GM23338 (cell line): ENCODE measurements around the gene NDUFS2. TPM values are rescaled to one million over a fixed set of nuclear protein-coding genes. Genes with fewer than 3 reads are reported as not detected.

Experiments
- ATAC-seq: fragments of 200-7000 bp; cut with Tn5 transposase; 3 replicates; pipeline ENCODE4 v1.9.1; 2020
- DNase-seq: peaks from one replicate; pipeline ENCODE4 v3.0.0-alpha.2; 2015; ENCODE audit warnings: low spot score
- H2AFZ ChIP-seq: fragments of 200-600 bp; sonication (generic); 2 replicates; pipeline ENCODE4 v1.8.0; 2016; ENCODE audit warnings: antibody characterized with exemption, mild to moderate bottlenecking, moderate library complexity
- H3F3A ChIP-seq: fragments of 200-600 bp; sonication (generic); replicated peaks from 2 replicates; pipeline ENCODE4 v1.8.0; 2017; ENCODE audit warnings: antibody characterized with exemption, mixed run types, low read depth
- H3K27ac ChIP-seq: fragments of 200-600 bp; sonication (generic); 2 replicates; pipeline ENCODE4 v1.6.1; 2016; ENCODE audit warnings: low read depth
- H3K27me3 ChIP-seq: fragments of 200-600 bp; sonication (generic); 2 replicates; pipeline ENCODE4 v1.8.0; 2016; ENCODE audit warnings: mild to moderate bottlenecking, mixed run types, moderate library complexity; ENCODE audit not compliant: insufficient read depth
- H3K36me3 ChIP-seq: fragments of 200-600 bp; sonication (generic); 2 replicates; pipeline ENCODE4 v1.8.0; 2016; ENCODE audit warnings: mild to moderate bottlenecking; ENCODE audit not compliant: insufficient read depth
- H3K4me1 ChIP-seq: fragments of 200-600 bp; sonication (generic); 2 replicates; pipeline ENCODE4 v1.8.0; 2016; ENCODE audit warnings: mild to moderate bottlenecking, moderate library complexity; ENCODE audit not compliant: insufficient read depth
- H3K4me2 ChIP-seq: fragments of 200-600 bp; sonication (generic); 2 replicates; pipeline ENCODE4 v1.7.1; 2017; ENCODE audit warnings: mixed run types
- H3K4me3 ChIP-seq: fragments of 200-600 bp; sonication (generic); 2 replicates; pipeline ENCODE4 v1.6.1; 2016; ENCODE audit warnings: mixed run types
- H3K79me2 ChIP-seq: fragments of 200-600 bp; sonication (generic); replicated peaks from 2 replicates; pipeline ENCODE4 v1.8.0; 2017; ENCODE audit warnings: mild to moderate bottlenecking; ENCODE audit not compliant: insufficient read depth
- H3K9me2 ChIP-seq: fragments of 200-600 bp; sonication (generic); 2 replicates; pipeline ENCODE4 v1.8.0; 2017; ENCODE audit not compliant: insufficient read depth
- H4K20me1 ChIP-seq: fragments of 200-600 bp; sonication (generic); replicated peaks from 2 replicates; pipeline ENCODE4 v1.8.0; 2017; ENCODE audit warnings: mild to moderate bottlenecking; ENCODE audit not compliant: insufficient read depth
- H3K27ac Mint-ChIP-seq: 2 replicates; pipeline ENCODE4 v1.8.0; 2020; ENCODE audit warnings: inconsistent platforms, mild to moderate bottlenecking, moderate library complexity, mixed read lengths
- H3K27me3 Mint-ChIP-seq: 3 replicates; pipeline ENCODE4 v1.8.0; 2022; ENCODE audit warnings: low read depth, mild to moderate bottlenecking, moderate library complexity, mixed read lengths, inconsistent platforms; ENCODE audit not compliant: insufficient read depth, poor library complexity
- H3K36me3 Mint-ChIP-seq: 3 replicates; pipeline ENCODE4 v1.8.0; 2021; ENCODE audit warnings: low read depth, mild to moderate bottlenecking, inconsistent platforms, moderate library complexity, mixed read lengths
- H3K4me1 Mint-ChIP-seq: 3 replicates; pipeline ENCODE4 v1.8.0; 2020; ENCODE audit warnings: mild to moderate bottlenecking, inconsistent platforms, mixed read lengths
- H3K4me3 Mint-ChIP-seq: 3 replicates; pipeline ENCODE4 v1.8.0; 2021; ENCODE audit warnings: moderate library complexity, mild to moderate bottlenecking, inconsistent platforms, mixed read lengths
- H3K9me3 Mint-ChIP-seq: 3 replicates; pipeline ENCODE4 v1.8.0; 2020; ENCODE audit warnings: moderate library complexity, mild to moderate bottlenecking, inconsistent platforms, mixed read lengths
- CREB1 ChIP-seq: fragments of 250-450 bp; sonication (Bioruptor Pico); IDR thresholded peaks from 2 replicates; pipeline ENCODE4 v1.5.0; 2020; ENCODE audit warnings: low read depth, mild to moderate bottlenecking, moderate library complexity
- EZH2 ChIP-seq: fragments of 200-600 bp; sonication (generic); IDR thresholded peaks from one replicate; pipeline ENCODE4 v1.8.0; 2017; ENCODE audit warnings: antibody characterized with exemption, mild to moderate bottlenecking, low read depth; ENCODE audit not compliant: unreplicated experiment
- EZH2phosphoT487 ChIP-seq: fragments of 200-600 bp; sonication (generic); IDR thresholded peaks from one replicate; pipeline ENCODE4 v1.8.1; 2018; ENCODE audit warnings: antibody characterized with exemption; ENCODE audit not compliant: unreplicated experiment
- JUNB ChIP-seq: IDR thresholded peaks from one replicate; pipeline ENCODE4 v1.6.1; 2016; ENCODE audit warnings: antibody characterized with exemption; ENCODE audit not compliant: unreplicated experiment
- NANOG ChIP-seq: IDR thresholded peaks from 2 replicates; pipeline ENCODE4 v1.6.1; 2016; ENCODE audit warnings: antibody characterized with exemption, borderline replicate concordance
- POLR2AphosphoS5 ChIP-seq: IDR thresholded peaks from 2 replicates; pipeline ENCODE4 v1.6.1; 2016; ENCODE audit warnings: antibody characterized with exemption, low read depth
- STAT1 ChIP-seq: IDR thresholded peaks from one replicate; pipeline ENCODE4 v1.6.1; 2016; ENCODE audit warnings: antibody characterized with exemption; ENCODE audit not compliant: unreplicated experiment
- ZNF114 ChIP-seq: fragments of 250-450 bp; sonication (Bioruptor Pico); IDR thresholded peaks from 2 replicates; pipeline ENCODE4 v1.5.0; 2020; ENCODE audit warnings: mild to moderate bottlenecking, moderate library complexity
- ZNF331 ChIP-seq: fragments of 250-450 bp; sonication (Bioruptor Pico); IDR thresholded peaks from 2 replicates; pipeline ENCODE4 v1.5.0; 2020; ENCODE audit warnings: low read depth, mild to moderate bottlenecking, moderate library complexity
- polyA plus RNA-seq: library from polyadenylated mRNA; unstranded; fragments of >200 nt; fragmentation: Nextera tagmentation; extraction: Ambion mirVana; gene quantifications from 2 replicates; pipeline ENCODE4 v1.2.1, GENCODE V29; 2016
- total RNA-seq: library from RNA; depleted of rRNA; stranded (reverse); fragments of >200 nt; shearing (Covaris generic); gene quantifications from 2 replicates; pipeline ENCODE4 v1.2.3, GENCODE V29; 2014
- TF ChIP-seq, protein P1 (sequence below): IDR thresholded peaks from one replicate; pipeline ENCODE4 v1.6.1; 2018; ENCODE audit warnings: antibody characterized with exemption; ENCODE audit not compliant: unreplicated experiment
- TF ChIP-seq, protein P2 (sequence below): IDR thresholded peaks from 2 replicates; pipeline ENCODE4 v1.6.1; 2016; ENCODE audit warnings: antibody characterized with exemption
- TF ChIP-seq, protein P3 (sequence below): fragments of 250-450 bp; sonication (Bioruptor Pico); IDR thresholded peaks from 2 replicates; pipeline ENCODE4 v1.5.0; 2020; ENCODE audit warnings: mild to moderate bottlenecking, moderate library complexity
- TF ChIP-seq, protein P4 (sequence below), 2 experiments: fragments of 200-600 bp in 1 of 2; sonication (generic) in 1 of 2; conservative IDR thresholded peaks; 2 replicates each; pipeline versions ENCODE4 v1.5.1 to v1.6.1; 2016 to 2017; ENCODE audit warnings: antibody characterized with exemption in 2 of 2, low read depth in 2 of 2, mild to moderate bottlenecking in 2 of 2, moderate library complexity in 1 of 2

NDUFS2 gene
- total and polyA plus RNA-seq, 2 experiments from 2014 or later, result 56.7 to 131 TPM

DNA sequence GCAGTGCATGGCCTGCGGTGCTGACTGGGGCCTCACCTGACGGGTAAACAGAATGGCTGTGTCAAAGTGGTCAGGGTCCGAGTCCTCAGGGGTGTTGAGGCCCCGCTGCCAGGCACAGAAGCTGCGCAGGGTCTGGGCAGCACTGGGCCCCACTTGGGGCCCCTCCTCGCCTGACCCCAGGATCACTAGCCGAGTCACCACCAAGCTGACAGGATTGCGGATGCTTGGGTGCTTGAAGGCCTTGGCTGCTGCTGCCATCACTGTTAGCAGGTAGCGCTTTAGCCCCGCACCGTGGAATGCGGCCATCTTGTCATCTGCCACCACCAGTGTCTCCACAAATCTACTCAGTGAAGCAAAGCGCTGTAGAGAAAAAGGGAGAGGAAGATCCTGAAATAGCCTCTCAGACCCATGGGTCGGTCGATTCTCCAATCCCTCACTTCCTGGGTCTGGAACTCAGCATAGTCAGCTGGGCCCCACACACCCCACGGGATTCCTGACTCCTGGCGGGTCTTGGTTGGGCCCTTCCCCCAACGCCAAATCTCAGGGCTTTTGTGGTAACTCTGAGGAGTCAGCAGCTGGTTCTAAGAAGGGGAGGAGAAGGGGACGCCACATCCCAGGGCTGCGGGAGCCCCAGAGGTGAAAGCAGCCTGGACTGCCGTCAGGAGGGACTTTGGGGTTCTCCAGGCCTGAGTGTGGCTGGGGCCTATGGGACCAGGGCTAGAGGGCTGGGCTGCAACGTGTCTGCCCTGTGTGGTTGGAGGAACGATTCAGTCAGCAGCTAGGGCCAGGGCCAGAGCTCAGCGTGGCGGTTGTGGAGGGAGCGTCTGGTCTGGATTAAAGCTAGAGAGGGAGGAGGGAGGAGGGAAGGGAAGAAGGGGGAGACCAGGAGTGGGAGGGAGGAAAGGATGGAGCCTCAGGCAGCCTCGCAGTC, 5.4 kb upstream of the NDUFS2 start:
- H3K4me2 ChIP-seq, result peak overlapping the region; percentile 75
- Mint-ChIP-seq H3K27ac (peak overlapping the region; percentile 80), H3K27me3 (peaks cover 17% of the 10 kb centered on the region), H3K4me1 (peaks cover 61% of the 10 kb centered on the region), H3K9me3 (no peaks in the 10 kb centered on the region; the same call in 2 of the 3 replicates), H3K36me3 (peaks cover 7% of the 10 kb centered on the region; the same call in 2 of the 3 replicates), H3K4me3 (peak overlapping the region; percentile 59)
- DNase-seq (peak; percentile 54), ATAC-seq (peak; percentile 0; the same call in 2 of the 3 replicates)
- H3K27me3 ChIP-seq, result no peaks in the 10 kb centered on the region
- H3K9me2 ChIP-seq, result no peaks in the 10 kb centered on the region
- TF ChIP-seq, protein P1, sequence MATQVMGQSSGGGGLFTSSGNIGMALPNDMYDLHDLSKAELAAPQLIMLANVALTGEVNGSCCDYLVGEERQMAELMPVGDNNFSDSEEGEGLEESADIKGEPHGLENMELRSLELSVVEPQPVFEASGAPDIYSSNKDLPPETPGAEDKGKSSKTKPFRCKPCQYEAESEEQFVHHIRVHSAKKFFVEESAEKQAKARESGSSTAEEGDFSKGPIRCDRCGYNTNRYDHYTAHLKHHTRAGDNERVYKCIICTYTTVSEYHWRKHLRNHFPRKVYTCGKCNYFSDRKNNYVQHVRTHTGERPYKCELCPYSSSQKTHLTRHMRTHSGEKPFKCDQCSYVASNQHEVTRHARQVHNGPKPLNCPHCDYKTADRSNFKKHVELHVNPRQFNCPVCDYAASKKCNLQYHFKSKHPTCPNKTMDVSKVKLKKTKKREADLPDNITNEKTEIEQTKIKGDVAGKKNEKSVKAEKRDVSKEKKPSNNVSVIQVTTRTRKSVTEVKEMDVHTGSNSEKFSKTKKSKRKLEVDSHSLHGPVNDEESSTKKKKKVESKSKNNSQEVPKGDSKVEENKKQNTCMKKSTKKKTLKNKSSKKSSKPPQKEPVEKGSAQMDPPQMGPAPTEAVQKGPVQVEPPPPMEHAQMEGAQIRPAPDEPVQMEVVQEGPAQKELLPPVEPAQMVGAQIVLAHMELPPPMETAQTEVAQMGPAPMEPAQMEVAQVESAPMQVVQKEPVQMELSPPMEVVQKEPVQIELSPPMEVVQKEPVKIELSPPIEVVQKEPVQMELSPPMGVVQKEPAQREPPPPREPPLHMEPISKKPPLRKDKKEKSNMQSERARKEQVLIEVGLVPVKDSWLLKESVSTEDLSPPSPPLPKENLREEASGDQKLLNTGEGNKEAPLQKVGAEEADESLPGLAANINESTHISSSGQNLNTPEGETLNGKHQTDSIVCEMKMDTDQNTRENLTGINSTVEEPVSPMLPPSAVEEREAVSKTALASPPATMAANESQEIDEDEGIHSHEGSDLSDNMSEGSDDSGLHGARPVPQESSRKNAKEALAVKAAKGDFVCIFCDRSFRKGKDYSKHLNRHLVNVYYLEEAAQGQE, result no peak
- TF ChIP-seq JUNB (no peak), CREB1 (CRISPR knock-in tag) (no peak), ZNF114 (CRISPR knock-in tag) (no peak), EZH2 (no peak), EZH2phosphoT487 (no peak), POLR2AphosphoS5 (no peak), STAT1 (no peak), NANOG (no peak), ZNF331 (CRISPR knock-in tag) (no peak)
- TF ChIP-seq, protein P2, sequence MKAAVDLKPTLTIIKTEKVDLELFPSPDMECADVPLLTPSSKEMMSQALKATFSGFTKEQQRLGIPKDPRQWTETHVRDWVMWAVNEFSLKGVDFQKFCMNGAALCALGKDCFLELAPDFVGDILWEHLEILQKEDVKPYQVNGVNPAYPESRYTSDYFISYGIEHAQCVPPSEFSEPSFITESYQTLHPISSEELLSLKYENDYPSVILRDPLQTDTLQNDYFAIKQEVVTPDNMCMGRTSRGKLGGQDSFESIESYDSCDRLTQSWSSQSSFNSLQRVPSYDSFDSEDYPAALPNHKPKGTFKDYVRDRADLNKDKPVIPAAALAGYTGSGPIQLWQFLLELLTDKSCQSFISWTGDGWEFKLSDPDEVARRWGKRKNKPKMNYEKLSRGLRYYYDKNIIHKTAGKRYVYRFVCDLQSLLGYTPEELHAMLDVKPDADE, result no peak
- TF ChIP-seq, protein P3, sequence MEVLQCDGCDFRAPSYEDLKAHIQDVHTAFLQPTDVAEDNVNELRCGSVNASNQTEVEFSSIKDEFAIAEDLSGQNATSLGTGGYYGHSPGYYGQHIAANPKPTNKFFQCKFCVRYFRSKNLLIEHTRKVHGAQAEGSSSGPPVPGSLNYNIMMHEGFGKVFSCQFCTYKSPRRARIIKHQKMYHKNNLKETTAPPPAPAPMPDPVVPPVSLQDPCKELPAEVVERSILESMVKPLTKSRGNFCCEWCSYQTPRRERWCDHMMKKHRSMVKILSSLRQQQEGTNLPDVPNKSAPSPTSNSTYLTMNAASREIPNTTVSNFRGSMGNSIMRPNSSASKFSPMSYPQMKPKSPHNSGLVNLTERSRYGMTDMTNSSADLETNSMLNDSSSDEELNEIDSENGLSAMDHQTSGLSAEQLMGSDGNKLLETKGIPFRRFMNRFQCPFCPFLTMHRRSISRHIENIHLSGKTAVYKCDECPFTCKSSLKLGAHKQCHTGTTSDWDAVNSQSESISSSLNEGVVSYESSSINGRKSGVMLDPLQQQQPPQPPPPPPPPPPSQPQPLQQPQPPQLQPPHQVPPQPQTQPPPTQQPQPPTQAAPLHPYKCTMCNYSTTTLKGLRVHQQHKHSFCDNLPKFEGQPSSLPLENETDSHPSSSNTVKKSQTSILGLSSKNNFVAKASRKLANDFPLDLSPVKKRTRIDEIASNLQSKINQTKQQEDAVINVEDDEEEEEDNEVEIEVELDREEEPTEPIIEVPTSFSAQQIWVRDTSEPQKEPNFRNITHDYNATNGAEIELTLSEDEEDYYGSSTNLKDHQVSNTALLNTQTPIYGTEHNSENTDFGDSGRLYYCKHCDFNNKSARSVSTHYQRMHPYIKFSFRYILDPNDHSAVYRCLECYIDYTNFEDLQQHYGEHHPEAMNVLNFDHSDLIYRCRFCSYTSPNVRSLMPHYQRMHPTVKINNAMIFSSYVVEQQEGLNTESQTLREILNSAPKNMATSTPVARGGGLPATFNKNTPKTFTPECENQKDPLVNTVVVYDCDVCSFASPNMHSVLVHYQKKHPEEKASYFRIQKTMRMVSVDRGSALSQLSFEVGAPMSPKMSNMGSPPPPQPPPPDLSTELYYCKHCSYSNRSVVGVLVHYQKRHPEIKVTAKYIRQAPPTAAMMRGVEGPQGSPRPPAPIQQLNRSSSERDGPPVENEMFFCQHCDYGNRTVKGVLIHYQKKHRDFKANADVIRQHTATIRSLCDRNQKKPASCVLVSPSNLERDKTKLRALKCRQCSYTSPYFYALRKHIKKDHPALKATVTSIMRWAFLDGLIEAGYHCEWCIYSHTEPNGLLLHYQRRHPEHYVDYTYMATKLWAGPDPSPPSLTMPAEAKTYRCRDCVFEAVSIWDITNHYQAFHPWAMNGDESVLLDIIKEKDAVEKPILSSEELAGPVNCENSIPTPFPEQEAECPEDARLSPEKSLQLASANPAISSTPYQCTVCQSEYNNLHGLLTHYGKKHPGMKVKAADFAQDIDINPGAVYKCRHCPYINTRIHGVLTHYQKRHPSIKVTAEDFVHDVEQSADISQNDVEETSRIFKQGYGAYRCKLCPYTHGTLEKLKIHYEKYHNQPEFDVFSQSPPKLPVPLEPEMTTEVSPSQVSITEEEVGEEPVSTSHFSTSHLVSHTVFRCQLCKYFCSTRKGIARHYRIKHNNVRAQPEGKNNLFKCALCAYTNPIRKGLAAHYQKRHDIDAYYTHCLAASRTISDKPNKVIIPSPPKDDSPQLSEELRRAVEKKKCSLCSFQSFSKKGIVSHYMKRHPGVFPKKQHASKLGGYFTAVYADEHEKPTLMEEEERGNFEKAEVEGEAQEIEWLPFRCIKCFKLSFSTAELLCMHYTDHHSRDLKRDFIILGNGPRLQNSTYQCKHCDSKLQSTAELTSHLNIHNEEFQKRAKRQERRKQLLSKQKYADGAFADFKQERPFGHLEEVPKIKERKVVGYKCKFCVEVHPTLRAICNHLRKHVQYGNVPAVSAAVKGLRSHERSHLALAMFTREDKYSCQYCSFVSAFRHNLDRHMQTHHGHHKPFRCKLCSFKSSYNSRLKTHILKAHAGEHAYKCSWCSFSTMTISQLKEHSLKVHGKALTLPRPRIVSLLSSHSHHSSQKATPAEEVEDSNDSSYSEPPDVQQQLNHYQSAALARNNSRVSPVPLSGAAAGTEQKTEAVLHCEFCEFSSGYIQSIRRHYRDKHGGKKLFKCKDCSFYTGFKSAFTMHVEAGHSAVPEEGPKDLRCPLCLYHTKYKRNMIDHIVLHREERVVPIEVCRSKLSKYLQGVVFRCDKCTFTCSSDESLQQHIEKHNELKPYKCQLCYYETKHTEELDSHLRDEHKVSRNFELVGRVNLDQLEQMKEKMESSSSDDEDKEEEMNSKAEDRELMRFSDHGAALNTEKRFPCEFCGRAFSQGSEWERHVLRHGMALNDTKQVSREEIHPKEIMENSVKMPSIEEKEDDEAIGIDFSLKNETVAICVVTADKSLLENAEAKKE, result no peak
- TF ChIP-seq, protein P4, sequence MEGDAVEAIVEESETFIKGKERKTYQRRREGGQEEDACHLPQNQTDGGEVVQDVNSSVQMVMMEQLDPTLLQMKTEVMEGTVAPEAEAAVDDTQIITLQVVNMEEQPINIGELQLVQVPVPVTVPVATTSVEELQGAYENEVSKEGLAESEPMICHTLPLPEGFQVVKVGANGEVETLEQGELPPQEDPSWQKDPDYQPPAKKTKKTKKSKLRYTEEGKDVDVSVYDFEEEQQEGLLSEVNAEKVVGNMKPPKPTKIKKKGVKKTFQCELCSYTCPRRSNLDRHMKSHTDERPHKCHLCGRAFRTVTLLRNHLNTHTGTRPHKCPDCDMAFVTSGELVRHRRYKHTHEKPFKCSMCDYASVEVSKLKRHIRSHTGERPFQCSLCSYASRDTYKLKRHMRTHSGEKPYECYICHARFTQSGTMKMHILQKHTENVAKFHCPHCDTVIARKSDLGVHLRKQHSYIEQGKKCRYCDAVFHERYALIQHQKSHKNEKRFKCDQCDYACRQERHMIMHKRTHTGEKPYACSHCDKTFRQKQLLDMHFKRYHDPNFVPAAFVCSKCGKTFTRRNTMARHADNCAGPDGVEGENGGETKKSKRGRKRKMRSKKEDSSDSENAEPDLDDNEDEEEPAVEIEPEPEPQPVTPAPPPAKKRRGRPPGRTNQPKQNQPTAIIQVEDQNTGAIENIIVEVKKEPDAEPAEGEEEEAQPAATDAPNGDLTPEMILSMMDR (conservative IDR thresholded peaks at IDR 0.05; ENCODE audit: low read depth in 2 of 2), result no peak
- H3K4me3 ChIP-seq, result peak overlapping the region; percentile 52; the same call in 1 of the 2 replicates
- no peaks in the 10 kb centered on the region for H3K79me2 ChIP-seq
- peaks cover 55% of the 10 kb centered on the region for H3K4me1 ChIP-seq
- 0 out of 2 replicates have a peak overlapping the region, but pooled peaks have one; percentile 26 for H3K27ac ChIP-seq
- peaks cover 14% of the 10 kb centered on the region; the same call in 1 of the 2 replicates for H3F3A ChIP-seq
- no peaks in the 10 kb centered on the region for H3K36me3 ChIP-seq
- H2AFZ ChIP-seq, result peak overlapping the region; percentile 69
- no peaks in the 10 kb centered on the region for H4K20me1 ChIP-seq
